Prostate gland (tissue), 2 donors: Measurements from ENCODE around the gene VEZF1. TPM values are rescaled to one million over a fixed set of nuclear protein-coding genes. Genes with fewer than 3 reads are reported as not detected.

Experiments
- DNase-seq: peaks from one replicate; pipeline ENCODE4 v3.0.0-alpha.2; 2019; ENCODE audit warnings: low spot score
- H3K27ac ChIP-seq, 2 donors: fragments of 200-600 bp; sonication (generic); 2 replicates each; pipeline ENCODE4 v1.5.1; 2017 to 2019
- H3K27me3 ChIP-seq: fragments of 200-600 bp; sonication (generic); replicated peaks from 2 replicates; pipeline ENCODE4 v1.5.1; 2019; ENCODE audit not compliant: insufficient read depth
- H3K36me3 ChIP-seq, 2 donors: fragments of 200-600 bp; sonication (generic); 1 replicate in 1 of 2; 2 replicates in 1 of 2; pipeline versions ENCODE4 v1.5.1 to v1.8.1; 2017 to 2019
- H3K4me1 ChIP-seq: fragments of 200-600 bp; sonication (generic); replicated peaks from 2 replicates; pipeline ENCODE4 v1.5.1; 2019
- H3K4me3 ChIP-seq, 2 donors: fragments of 200-600 bp; sonication (generic); 2 replicates each; pipeline ENCODE4 v1.5.1; 2017 to 2019
- H3K9me3 ChIP-seq: fragments of 200-600 bp; sonication (generic); 2 replicates; pipeline ENCODE4 v1.5.1; 2017
- CTCF ChIP-seq, 4 experiments: fragments of 200-600 bp in 2 of 4; fragments of 450-650 bp in 2 of 4; sonication (generic) in 2 of 4; IDR thresholded peaks; 1 replicate in 3 of 4; 2 replicates in 1 of 4; pipeline ENCODE4 v1.5.1; 2016 to 2019; ENCODE audit warnings: antibody characterized with exemption in 4 of 4, mild to moderate bottlenecking in 2 of 4, moderate library complexity in 2 of 4
- POLR2A ChIP-seq: fragments of 450-650 bp; IDR thresholded peaks from one replicate; pipeline ENCODE4 v1.6.1; 2016; ENCODE audit warnings: antibody characterized with exemption, mild to moderate bottlenecking
- POLR2AphosphoS5 ChIP-seq: sonication (generic); formaldehyde crosslinking; IDR thresholded peaks from one replicate; pipeline ENCODE4 v1.6.1; 2017; ENCODE audit warnings: antibody characterized with exemption
- WGBS: methylation state at CpG from one replicate; pipeline ENCODE4 v1.1.5; 2018; 5-methylcytosine and 5-hydroxymethylcytosine counted together
- intact Hi-C: fragments of 100-400 bp; cut with DNase I; formaldehyde crosslinking; loops from one replicate; pipeline ENCODE4 v1.14.2; 2022
- total RNA-seq, 2 donors: library from RNA; depleted of rRNA; stranded (reverse); fragments of >200 nt; gene quantifications; one replicate each; pipeline ENCODE4 v1.1.0, GENCODE V29; 2016

Gene VEZF1
- total RNA-seq, 2 donors from 2014 or later, result 84.9 to 91.1 TPM

DNA sequence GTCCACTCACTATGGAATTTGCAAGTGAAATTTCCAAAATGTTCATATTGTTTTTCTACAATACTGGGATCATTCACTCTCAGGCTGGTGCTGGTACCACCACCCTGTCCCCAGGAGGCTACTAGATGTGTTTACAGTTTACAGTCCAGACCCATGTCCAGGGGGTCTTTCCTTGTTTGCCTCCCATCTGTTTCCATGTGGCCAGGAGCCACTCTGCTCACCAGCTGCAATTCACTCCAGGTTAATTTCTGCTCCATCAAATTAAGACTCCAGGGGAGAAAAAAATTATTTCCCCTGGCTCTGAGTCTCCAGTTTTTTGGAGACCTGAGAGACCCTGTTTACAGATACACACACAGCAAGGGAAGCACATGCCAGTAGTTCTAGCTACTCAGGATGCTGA is 31.5 kb upstream of the VEZF1 start:
- Histone ChIP-seq H3K36me3 (no peaks in the 10 kb centered on the region), H3K4me1 (no peaks in the 10 kb centered on the region), H3K27ac (no peak overlapping the region), H3K27me3 (no peaks in the 10 kb centered on the region), H3K9me3 (no peaks in the 10 kb centered on the region), H3K4me3 (no peak overlapping the region)
- no peak for TF ChIP-seq POLR2AphosphoS5
- TF ChIP-seq CTCF (IDR thresholded peaks at IDR 0.05), result no peak
- no peak for TF ChIP-seq POLR2A
- no peak for DNase-seq
- intact Hi-C loops, result no loop called here

- Histone ChIP-seq H3K9me3 (no peaks in the 10 kb centered on the region), H3K4me1 (no peaks in the 10 kb centered on the region), H3K27ac (no peak overlapping the region), H3K27me3 (no peaks in the 10 kb centered on the region), H3K36me3 (no peaks in the 10 kb centered on the region), H3K4me3 (no peak overlapping the region)
- no peak for DNase-seq
- intact Hi-C loops, result no loop called here
- TF ChIP-seq POLR2A (no peak), CTCF (IDR thresholded peaks at IDR 0.05) (no peak), POLR2AphosphoS5 (no peak)
- WGBS, result 77% methylated on average over 3 of the region's 3 CpGs
Measured at GRCh38 chr17:58019039-58019438, 31.0 kb upstream of the VEZF1 start.

- WGBS, result 96% methylated on average over 10 of the region's 10 CpGs
- TF ChIP-seq POLR2AphosphoS5 (no peak), CTCF (IDR thresholded peaks at IDR 0.05) (no peak), POLR2A (no peak)
- Histone ChIP-seq H3K4me1 (peaks cover 2% of the 10 kb centered on the region), H3K27me3 (no peaks in the 10 kb centered on the region), H3K4me3 (no peak overlapping the region), H3K27ac (no peak overlapping the region), H3K36me3 (peaks cover 0 to 4% of the 10 kb centered on the region in 2 donors), H3K9me3 (no peaks in the 10 kb centered on the region)
- intact Hi-C loops, result no loop called here
- DNase-seq, result no peak
Measured at GRCh38 chr17:58010067-58010799, 22.2 kb upstream of the VEZF1 start.

DNA sequence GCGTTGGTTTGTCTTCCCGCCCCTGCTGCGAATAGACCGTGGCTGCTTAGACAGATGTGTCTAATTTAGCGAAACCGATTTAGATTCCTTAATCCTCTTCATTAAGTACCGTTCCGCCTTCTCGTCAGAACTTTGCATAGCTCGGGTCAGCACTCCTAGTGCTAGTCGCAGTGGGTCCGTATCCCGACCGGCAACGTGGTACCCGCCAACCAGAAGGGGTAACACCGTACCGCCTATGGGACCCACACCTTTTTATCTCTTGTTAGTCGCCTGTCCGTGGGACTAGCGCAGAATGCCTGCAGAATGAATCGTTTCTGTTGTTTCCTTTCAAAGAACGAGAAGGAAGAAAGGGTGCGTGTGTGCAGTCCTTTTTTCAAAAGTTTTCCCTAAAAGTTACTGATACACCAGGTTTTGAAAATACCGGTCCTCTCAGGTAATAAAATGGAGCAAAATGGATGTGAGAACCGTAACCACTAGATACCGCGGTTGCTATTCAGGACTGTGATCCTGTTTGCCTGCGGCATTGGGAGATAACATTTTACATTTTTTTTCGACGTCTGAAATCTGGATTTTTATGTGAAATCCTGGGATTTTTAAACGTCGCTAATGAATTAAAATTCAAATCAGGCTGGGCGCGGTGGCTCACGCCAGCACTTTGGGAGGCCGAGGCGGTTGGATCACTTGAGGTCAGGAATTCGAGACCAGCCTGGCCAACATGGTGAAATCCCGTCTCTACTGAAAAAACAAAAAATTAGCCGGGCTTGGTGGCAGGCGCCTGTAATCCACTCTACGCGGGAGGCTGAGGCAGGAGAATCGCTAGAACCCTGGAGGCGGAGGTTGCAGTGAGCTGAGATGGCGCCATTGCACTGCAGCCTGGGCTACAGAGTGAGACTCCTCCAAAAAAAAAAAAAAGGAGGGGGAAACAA is 20.0 kb upstream of the VEZF1 start:
- Histone ChIP-seq H3K4me1 (peaks cover 20% of the 10 kb centered on the region), H3K4me3 (peak overlapping the region; percentile 82 to 98), H3K9me3 (no peaks in the 10 kb centered on the region), H3K27me3 (no peaks in the 10 kb centered on the region), H3K36me3 (peaks cover 3 to 8% of the 10 kb centered on the region in 2 donors), H3K27ac (peak overlapping the region; percentile 99)
- TF ChIP-seq CTCF (IDR thresholded peaks at IDR 0.05) (no peak), POLR2AphosphoS5 (no peak), POLR2A (no peak)
- no peak for DNase-seq
- 22% methylated on average over 47 of the region's 47 CpGs for WGBS
- intact Hi-C loops, result loop anchor here (2.0 to 10.0 kb wide), 3 partner anchors 77 to 883 kb away; no protein-coding TSS in a partner anchor
